ENCODE data around the gene THAP5.

GRCh38 chr7:108584211-108584610, 14.7 kb upstream of the THAP5 start:
- TF ChIP-seq CTCF (IDR thresholded peaks at IDR 0.05) = no peak
- no peak for TF ChIP-seq POLR2A (IDR thresholded peaks at IDR 0.05)
